ENCODE data around the gene STYXL2. TPM values are rescaled to one million over a fixed set of nuclear protein-coding genes. Genes with fewer than 3 reads are reported as not detected.

STYXL2 gene
- total RNA-seq, 1 donor from 2014 or later = not detected

DNA sequence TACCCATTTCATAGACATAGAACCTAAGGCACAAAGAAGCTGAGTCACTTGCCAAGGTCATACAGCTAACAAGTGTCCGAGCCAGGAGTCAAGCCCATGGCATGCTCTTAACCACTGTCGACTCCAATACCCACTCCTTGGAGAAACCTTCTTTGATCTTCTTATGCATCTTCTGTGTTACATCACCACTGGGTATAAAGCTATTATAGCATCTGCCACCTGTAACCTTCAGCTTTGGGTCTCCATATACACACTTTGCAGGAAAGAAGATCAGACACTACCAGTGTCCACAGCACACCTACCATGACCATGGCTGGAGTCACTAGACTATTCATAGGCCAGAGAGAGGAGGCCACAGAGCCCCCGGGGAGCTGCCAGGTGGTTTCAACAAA is 32.8 kb upstream of the STYXL2 start:
- Mint-ChIP-seq H3K9me3 (ENCODE audit: low read depth) (no peaks in the 10 kb centered on the region), H3K27ac (no peak overlapping the region), H3K27me3 (peaks cover 17% of the 10 kb centered on the region), H3K4me3 (ENCODE audit: low read depth) (no peak overlapping the region), H3K4me1 (ENCODE audit: low read depth) (no peaks in the 10 kb centered on the region), H3K36me3 (ENCODE audit: insufficient read depth) (no peaks in the 10 kb centered on the region)
- TF ChIP-seq, protein P1, sequence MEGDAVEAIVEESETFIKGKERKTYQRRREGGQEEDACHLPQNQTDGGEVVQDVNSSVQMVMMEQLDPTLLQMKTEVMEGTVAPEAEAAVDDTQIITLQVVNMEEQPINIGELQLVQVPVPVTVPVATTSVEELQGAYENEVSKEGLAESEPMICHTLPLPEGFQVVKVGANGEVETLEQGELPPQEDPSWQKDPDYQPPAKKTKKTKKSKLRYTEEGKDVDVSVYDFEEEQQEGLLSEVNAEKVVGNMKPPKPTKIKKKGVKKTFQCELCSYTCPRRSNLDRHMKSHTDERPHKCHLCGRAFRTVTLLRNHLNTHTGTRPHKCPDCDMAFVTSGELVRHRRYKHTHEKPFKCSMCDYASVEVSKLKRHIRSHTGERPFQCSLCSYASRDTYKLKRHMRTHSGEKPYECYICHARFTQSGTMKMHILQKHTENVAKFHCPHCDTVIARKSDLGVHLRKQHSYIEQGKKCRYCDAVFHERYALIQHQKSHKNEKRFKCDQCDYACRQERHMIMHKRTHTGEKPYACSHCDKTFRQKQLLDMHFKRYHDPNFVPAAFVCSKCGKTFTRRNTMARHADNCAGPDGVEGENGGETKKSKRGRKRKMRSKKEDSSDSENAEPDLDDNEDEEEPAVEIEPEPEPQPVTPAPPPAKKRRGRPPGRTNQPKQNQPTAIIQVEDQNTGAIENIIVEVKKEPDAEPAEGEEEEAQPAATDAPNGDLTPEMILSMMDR (IDR thresholded peaks at IDR 0.05; ENCODE audit: unreplicated experiment) = no peak
- no peak for DNase-seq (ENCODE audit: low spot score, unreplicated experiment)

DNA sequence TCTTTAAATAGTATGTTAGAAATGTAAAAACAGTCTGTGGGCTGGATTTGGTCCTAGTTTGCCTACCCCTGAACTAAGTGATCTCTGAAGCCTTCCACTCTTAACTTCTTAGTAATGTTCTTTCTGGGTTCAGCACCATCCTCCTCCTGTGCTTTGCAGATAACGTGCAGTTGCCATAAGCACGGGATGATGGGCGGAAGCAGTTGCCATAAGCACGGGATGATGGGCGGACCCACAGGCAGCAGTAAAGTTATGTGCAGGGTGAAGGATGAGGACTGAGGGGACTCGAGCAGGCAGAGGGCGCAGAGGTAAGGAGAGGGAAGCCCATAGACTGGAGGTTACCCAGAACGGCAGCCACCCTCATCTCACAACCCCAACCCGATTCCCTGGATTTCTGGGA is 29.3 kb upstream of the STYXL2 start:
- Mint-ChIP-seq H3K27ac (no peak overlapping the region), H3K9me3 (ENCODE audit: low read depth) (no peaks in the 10 kb centered on the region), H3K4me3 (ENCODE audit: low read depth) (no peak overlapping the region), H3K36me3 (ENCODE audit: insufficient read depth) (no peaks in the 10 kb centered on the region), H3K4me1 (ENCODE audit: low read depth) (no peaks in the 10 kb centered on the region), H3K27me3 (peaks cover 23% of the 10 kb centered on the region)
- no peak for DNase-seq (ENCODE audit: low spot score, unreplicated experiment)
- TF ChIP-seq, protein P1 (IDR thresholded peaks at IDR 0.05; ENCODE audit: unreplicated experiment) = no peak

DNA sequence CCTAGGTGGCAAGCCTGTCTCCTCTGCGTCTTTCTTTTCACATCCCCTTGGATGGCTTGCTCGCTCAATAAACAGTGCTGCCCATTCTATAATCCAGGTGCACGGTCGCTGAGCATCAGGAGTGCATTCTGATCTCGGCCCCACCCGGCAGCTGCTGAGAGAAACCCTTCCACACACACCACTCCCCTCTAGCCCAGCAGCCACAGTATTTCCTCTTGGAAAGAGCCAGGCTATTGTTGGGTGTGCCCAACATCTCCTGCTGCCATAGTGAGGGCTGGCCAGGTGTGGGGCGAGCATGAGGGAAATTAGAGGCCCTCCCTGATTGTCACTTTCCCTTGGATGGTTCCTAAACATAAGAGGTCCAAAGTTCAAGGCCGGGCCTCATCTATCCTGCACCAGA is 28.4 kb upstream of the STYXL2 start:
- Mint-ChIP-seq H3K4me3 (ENCODE audit: low read depth) (no peak overlapping the region), H3K36me3 (ENCODE audit: insufficient read depth) (no peaks in the 10 kb centered on the region), H3K4me1 (ENCODE audit: low read depth) (no peaks in the 10 kb centered on the region), H3K27me3 (peaks cover 20% of the 10 kb centered on the region), H3K9me3 (ENCODE audit: low read depth) (no peaks in the 10 kb centered on the region), H3K27ac (no peak overlapping the region)
- TF ChIP-seq, protein P1 (IDR thresholded peaks at IDR 0.05; ENCODE audit: unreplicated experiment) = no peak
- DNase-seq (ENCODE audit: low spot score, unreplicated experiment) = no peak

DNA sequence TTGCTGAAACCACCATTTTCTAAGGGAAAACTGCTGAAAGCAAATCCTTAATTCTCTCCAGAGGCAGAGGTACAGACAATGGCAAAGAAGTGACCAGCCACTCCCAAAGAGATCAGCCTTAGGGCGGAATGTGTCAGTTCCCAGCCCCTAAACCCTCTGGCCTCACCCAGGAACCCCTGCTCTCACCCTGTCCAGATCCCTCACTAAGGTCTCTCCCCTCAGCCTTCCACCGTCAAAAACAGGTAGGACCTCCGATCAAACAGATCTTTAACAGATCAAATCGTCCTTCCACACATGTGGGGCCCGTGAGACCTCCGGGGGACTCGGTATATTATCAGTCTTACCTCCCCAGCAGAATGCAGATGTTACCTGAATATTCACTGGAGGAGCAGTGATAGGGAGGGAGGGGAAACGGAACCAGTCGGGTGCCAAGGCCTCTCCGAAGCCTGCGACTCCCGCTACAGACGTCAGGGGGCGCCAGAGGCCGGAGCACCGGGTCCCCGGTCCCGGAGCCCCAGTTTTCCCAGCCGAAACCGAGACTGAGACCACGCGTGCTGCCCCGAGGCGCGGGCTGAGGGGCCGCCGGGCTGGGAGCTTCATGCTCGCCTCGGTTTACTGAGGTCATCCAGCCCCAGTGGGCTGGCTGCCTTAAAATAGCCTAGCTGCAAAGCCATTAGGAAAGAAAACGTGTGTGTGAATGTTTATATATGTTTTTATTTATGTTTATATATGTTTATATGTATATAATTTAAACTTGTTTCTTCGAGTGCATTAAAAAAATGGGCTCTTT is 27.3 kb upstream of the STYXL2 start:
- Mint-ChIP-seq H3K36me3 (ENCODE audit: insufficient read depth) (no peaks in the 10 kb centered on the region), H3K4me3 (ENCODE audit: low read depth) (no peak overlapping the region), H3K27me3 (peaks cover 24% of the 10 kb centered on the region), H3K27ac (no peak overlapping the region), H3K4me1 (ENCODE audit: low read depth) (no peaks in the 10 kb centered on the region), H3K9me3 (ENCODE audit: low read depth) (no peaks in the 10 kb centered on the region)
- TF ChIP-seq, protein P1 (IDR thresholded peaks at IDR 0.05; ENCODE audit: unreplicated experiment) = peak; percentile 99
- DNase-seq (ENCODE audit: low spot score, unreplicated experiment) = peak; percentile 84

DNA sequence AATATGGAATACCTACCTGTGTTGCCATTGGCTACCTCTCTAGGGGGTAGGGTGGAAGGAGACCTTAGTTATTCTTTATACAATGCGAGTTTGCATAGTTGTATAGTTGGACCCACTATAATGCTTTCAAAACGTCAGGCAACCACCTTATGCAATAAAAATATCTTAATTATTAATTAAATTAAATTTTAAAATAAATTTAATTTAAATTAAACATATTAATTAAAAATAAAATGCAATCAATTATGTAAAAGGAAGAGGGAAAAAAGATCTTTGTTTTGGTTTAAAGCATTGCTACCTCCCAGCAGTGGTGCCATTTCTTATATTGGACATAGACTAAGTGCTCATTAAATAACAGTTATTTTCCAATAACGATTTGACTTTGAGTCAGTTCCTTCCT is 26.0 kb upstream of the STYXL2 start:
- Mint-ChIP-seq H3K4me3 (ENCODE audit: low read depth) (no peak overlapping the region), H3K4me1 (ENCODE audit: low read depth) (no peaks in the 10 kb centered on the region), H3K27me3 (peaks cover 24% of the 10 kb centered on the region), H3K9me3 (ENCODE audit: low read depth) (no peaks in the 10 kb centered on the region), H3K27ac (no peak overlapping the region), H3K36me3 (ENCODE audit: insufficient read depth) (no peaks in the 10 kb centered on the region)
- TF ChIP-seq, protein P1 (IDR thresholded peaks at IDR 0.05; ENCODE audit: unreplicated experiment) = no peak
- DNase-seq (ENCODE audit: low spot score, unreplicated experiment) = no peak
